ENCODE measurements around the gene SVEP1. TPM values are rescaled to one million over a fixed set of nuclear protein-coding genes. Genes with fewer than 3 reads are reported as not detected.

Gene SVEP1
- total and polyA plus RNA-seq, 2 donors (not counting 1 experiment from before 2014, with no cell fraction given), result not detected

DNA sequence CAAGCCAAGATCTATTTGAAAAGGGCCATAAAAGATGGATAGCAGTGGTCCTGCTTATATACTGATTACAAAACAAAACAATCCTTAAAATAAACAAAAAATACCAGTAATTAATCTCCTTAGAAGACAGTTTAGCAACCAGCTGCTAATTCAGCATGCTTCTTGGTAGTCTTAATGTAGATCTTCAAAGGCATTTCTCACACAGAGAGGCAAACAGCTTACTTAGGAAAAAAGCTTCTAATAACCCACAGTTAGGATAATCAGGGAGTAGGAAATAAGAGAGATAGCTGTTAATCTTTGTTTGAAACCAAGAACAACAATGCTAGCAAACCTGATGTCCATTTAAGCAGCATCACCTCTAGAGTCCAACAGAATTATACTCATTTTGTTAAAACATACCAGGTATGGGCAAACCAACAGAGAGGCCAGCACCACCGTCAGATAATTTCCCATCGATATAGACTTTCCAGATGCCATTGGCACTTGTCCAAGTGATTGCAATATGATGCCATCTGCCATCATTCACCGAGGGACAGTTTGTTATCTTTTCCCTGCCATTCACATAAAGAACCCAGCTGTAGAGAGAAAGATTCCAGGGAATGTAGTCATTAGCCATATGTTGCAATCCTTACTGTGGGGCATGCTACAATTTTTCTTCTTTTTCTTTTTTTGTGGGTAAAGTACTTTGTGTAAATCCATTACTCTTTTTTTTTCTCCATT is 136.2 kb downstream of the SVEP1 start:
- no peak overlapping the region for H3K27ac ChIP-seq (ENCODE audit: low read length in 2 of 2)
- no peak overlapping the region for H3K9ac ChIP-seq (ENCODE audit: low read length)
- Mint-ChIP-seq H3K9me3 (ENCODE audit: insufficient read depth) (peaks cover 4% of the 10 kb centered on the region), H3K27me3 (peaks cover 4% of the 10 kb centered on the region), H3K4me3 (no peak overlapping the region), H3K27ac (no peak overlapping the region), H3K4me1 (no peaks in the 10 kb centered on the region)
- ATAC-seq (ENCODE audit: low read depth) (no peak), DNase-seq (no peak)
- H3K9me3 ChIP-seq (ENCODE audit: control extremely low read depth in 1 of 3, control insufficient read depth in 2 of 3, insufficient read depth in 1 of 3, low read length in 2 of 3), result no peaks in the 10 kb centered on the region
- H3K79me2 ChIP-seq (ENCODE audit: control insufficient read depth, insufficient read depth, low read length), result no peaks in the 10 kb centered on the region
- CTCF ChIA-PET, result no interaction called here
- no peak overlapping the region for H3K4me2 ChIP-seq (replicated peaks; ENCODE audit: low read depth, low read length, poor library complexity, severe bottlenecking)
- no peaks in the 10 kb centered on the region for H3K36me3 ChIP-seq (replicated peaks in 1 of 2; ENCODE audit: control extremely low read depth in 1 of 2, control insufficient read depth in 1 of 2, extremely low read depth in 1 of 2, insufficient read depth in 2 of 2, low read length in 1 of 2)
- no peak overlapping the region for H3K4me3 ChIP-seq (ENCODE audit: control extremely low read depth in 1 of 5, extremely low read depth in 1 of 5, insufficient read depth in 1 of 5, low read depth in 2 of 5, low read length in 4 of 5)
- intact Hi-C loops (cut with micrococcal nuclease), result no loop called here
- H3K4me1 ChIP-seq (ENCODE audit: control insufficient read depth in 2 of 2, insufficient read depth in 2 of 2, low read length in 2 of 2), result no peaks in the 10 kb centered on the region
- no peak for TF ChIP-seq CTCF (IDR thresholded peaks at IDR 0.05)
- no peak for TF ChIP-seq EZH2 (IDR thresholded peaks at IDR 0.05; ENCODE audit: borderline replicate concordance, insufficient read depth, low read depth, low read length, poor library complexity, severe bottlenecking)
- no peaks in the 10 kb centered on the region for H4K20me1 ChIP-seq (ENCODE audit: control insufficient read depth, insufficient read depth, low read length, poor library complexity, severe bottlenecking)
- H3K27me3 ChIP-seq (replicated peaks in 1 of 4; ENCODE audit: control extremely low read depth in 1 of 4, control insufficient read depth in 3 of 4, insufficient read depth in 4 of 4, low read length in 3 of 4), result peaks cover 0 to 5% (median 1%) of the 10 kb centered on the region in 4 experiments
- POLR2A ChIA-PET, result no interaction called here
- no peak overlapping the region for H2AFZ ChIP-seq (ENCODE audit: insufficient read depth, low read depth, low read length, poor library complexity, severe bottlenecking)
- WGBS (ENCODE audit: insufficient coverage), result 100% methylated on average over 1 of the region's 3 CpGs

GRCh38 chr9:110440796-110441195 is 138.7 kb downstream of the SVEP1 start:
- no CpG with 5 or more reads among the region's 3 CpGs for WGBS (ENCODE audit: insufficient coverage)
- no peak overlapping the region for H3K4me3 ChIP-seq (ENCODE audit: control extremely low read depth in 1 of 5, extremely low read depth in 1 of 5, insufficient read depth in 1 of 5, low read depth in 2 of 5, low read length in 4 of 5)
- H3K36me3 ChIP-seq (replicated peaks in 1 of 2; ENCODE audit: control extremely low read depth in 1 of 2, control insufficient read depth in 1 of 2, extremely low read depth in 1 of 2, insufficient read depth in 2 of 2, low read length in 1 of 2), result no peaks in the 10 kb centered on the region
- H3K27ac Mint-ChIP-seq, result no peak overlapping the region
- H3K27ac ChIP-seq (ENCODE audit: low read length in 2 of 2), result no peak overlapping the region
- H3K9ac ChIP-seq (ENCODE audit: low read length), result no peak overlapping the region
- ChIA-PET POLR2A (no interaction called here), CTCF (no interaction called here)
- DNase-seq, result no peak
- no peak overlapping the region for H3K4me3 Mint-ChIP-seq
- H3K79me2 ChIP-seq (ENCODE audit: control insufficient read depth, insufficient read depth, low read length), result no peaks in the 10 kb centered on the region
- H2AFZ ChIP-seq (ENCODE audit: insufficient read depth, low read depth, low read length, poor library complexity, severe bottlenecking), result no peak overlapping the region
- no peaks in the 10 kb centered on the region for H4K20me1 ChIP-seq (ENCODE audit: control insufficient read depth, insufficient read depth, low read length, poor library complexity, severe bottlenecking)
- no peaks in the 10 kb centered on the region for H3K4me1 ChIP-seq (ENCODE audit: control insufficient read depth in 2 of 2, insufficient read depth in 2 of 2, low read length in 2 of 2)
- no peak for TF ChIP-seq EZH2 (IDR thresholded peaks at IDR 0.05; ENCODE audit: borderline replicate concordance, insufficient read depth, low read depth, low read length, poor library complexity, severe bottlenecking)
- TF ChIP-seq CTCF (IDR thresholded peaks at IDR 0.05), result no peak
- H3K4me1 Mint-ChIP-seq, result no peaks in the 10 kb centered on the region
- H3K9me3 ChIP-seq (ENCODE audit: control extremely low read depth in 1 of 3, control insufficient read depth in 2 of 3, insufficient read depth in 1 of 3, low read length in 2 of 3), result no peaks in the 10 kb centered on the region
- intact Hi-C loops (cut with micrococcal nuclease), result no loop called here
- H3K27me3 ChIP-seq (replicated peaks in 1 of 4; ENCODE audit: control extremely low read depth in 1 of 4, control insufficient read depth in 3 of 4, insufficient read depth in 4 of 4, low read length in 3 of 4), result peaks cover 0 to 5% (median 1%) of the 10 kb centered on the region in 4 experiments
- no peaks in the 10 kb centered on the region for H3K9me3 Mint-ChIP-seq (ENCODE audit: insufficient read depth)
- H3K4me2 ChIP-seq (replicated peaks; ENCODE audit: low read depth, low read length, poor library complexity, severe bottlenecking), result no peak overlapping the region
- H3K27me3 Mint-ChIP-seq, result peaks cover 4% of the 10 kb centered on the region
- no peak for ATAC-seq (ENCODE audit: low read depth)

Measured in B cell (primary cell).